ENCODE measurements around the gene ZNF511. TPM values are rescaled to one million over a fixed set of nuclear protein-coding genes. Genes with fewer than 3 reads are reported as not detected.

The ZNF511 gene
- total RNA-seq, 1 experiment from 2014 or later: 89.4 TPM

GRCh38 chr10:133347710-133348517 is 39.2 kb downstream of the ZNF511 start:
- H3K4me2 ChIP-seq (ENCODE audit: insufficient read depth, insufficient read length, low read length): no peak overlapping the region
- no peak overlapping the region for H4K5ac ChIP-seq (ENCODE audit: insufficient read length, low read depth, low read length)
- Mint-ChIP-seq H3K27ac (no peak overlapping the region), H3K4me1 (peaks cover 11 to 35% of the 10 kb centered on the region in 2 experiments), H3K9me3 (no peaks in the 10 kb centered on the region; a peak in 1 of 5 replicates), H3K4me3 (no peak overlapping the region), H3K27me3 (ENCODE audit: low read depth) (peaks cover 25% of the 10 kb centered on the region), H3K36me3 (ENCODE audit: insufficient read depth in 1 of 3, low read depth in 3 of 3) (no peaks in the 10 kb centered on the region; a peak in 1 of 7 replicates)
- no peak overlapping the region for H2BK5ac ChIP-seq (ENCODE audit: insufficient read length, low read length)
- H3K23ac ChIP-seq (ENCODE audit: insufficient read length, low read depth, low read length): no peak overlapping the region
- H3K27ac ChIP-seq (ENCODE audit: insufficient read length, low read depth, low read length): no peak overlapping the region
- no peak overlapping the region for H3K56ac ChIP-seq (ENCODE audit: insufficient read length, low read depth, low read length)
- no peak overlapping the region for H3K4ac ChIP-seq (ENCODE audit: low read depth, low read length)
- no peak for DNase-seq
- H2BK12ac ChIP-seq (ENCODE audit: insufficient read length, low read depth, low read length): no peak overlapping the region
- no peaks in the 10 kb centered on the region for H4K20me1 ChIP-seq (ENCODE audit: control insufficient read depth, insufficient read depth, insufficient read length)
- H3K9ac ChIP-seq (ENCODE audit: extremely low read depth, insufficient read length, low read length): no peak overlapping the region
- H3K9me3 ChIP-seq (ENCODE audit: control insufficient read depth, low read depth, low read length): no peaks in the 10 kb centered on the region
- H3K23me2 ChIP-seq (ENCODE audit: insufficient read length, low read depth, low read length, poor library complexity, severe bottlenecking): no peaks in the 10 kb centered on the region
- no peaks in the 10 kb centered on the region for H3K79me1 ChIP-seq (ENCODE audit: insufficient read depth, low read depth, low read length, poor library complexity, severe bottlenecking)
- no peak overlapping the region for H2AFZ ChIP-seq (ENCODE audit: low read length)
- H2AK5ac ChIP-seq (ENCODE audit: insufficient read length, low read length): no peak overlapping the region
- no peaks in the 10 kb centered on the region; the same call in 1 of the 2 replicates for H3K27me3 ChIP-seq (ENCODE audit: insufficient read depth, low read length)
- H3K4me1 ChIP-seq (ENCODE audit: insufficient read depth, low read length): peaks cover 2% of the 10 kb centered on the region; the same call in 1 of the 2 replicates
- TF ChIP-seq, protein P1, sequence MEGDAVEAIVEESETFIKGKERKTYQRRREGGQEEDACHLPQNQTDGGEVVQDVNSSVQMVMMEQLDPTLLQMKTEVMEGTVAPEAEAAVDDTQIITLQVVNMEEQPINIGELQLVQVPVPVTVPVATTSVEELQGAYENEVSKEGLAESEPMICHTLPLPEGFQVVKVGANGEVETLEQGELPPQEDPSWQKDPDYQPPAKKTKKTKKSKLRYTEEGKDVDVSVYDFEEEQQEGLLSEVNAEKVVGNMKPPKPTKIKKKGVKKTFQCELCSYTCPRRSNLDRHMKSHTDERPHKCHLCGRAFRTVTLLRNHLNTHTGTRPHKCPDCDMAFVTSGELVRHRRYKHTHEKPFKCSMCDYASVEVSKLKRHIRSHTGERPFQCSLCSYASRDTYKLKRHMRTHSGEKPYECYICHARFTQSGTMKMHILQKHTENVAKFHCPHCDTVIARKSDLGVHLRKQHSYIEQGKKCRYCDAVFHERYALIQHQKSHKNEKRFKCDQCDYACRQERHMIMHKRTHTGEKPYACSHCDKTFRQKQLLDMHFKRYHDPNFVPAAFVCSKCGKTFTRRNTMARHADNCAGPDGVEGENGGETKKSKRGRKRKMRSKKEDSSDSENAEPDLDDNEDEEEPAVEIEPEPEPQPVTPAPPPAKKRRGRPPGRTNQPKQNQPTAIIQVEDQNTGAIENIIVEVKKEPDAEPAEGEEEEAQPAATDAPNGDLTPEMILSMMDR (conservative IDR thresholded peaks at IDR 0.05): no peak
- no peak overlapping the region for H2BK20ac ChIP-seq (ENCODE audit: low read depth, low read length, poor library complexity, severe bottlenecking)
- no peak overlapping the region for H3K18ac ChIP-seq (ENCODE audit: insufficient read length, low read depth, low read length)
- no peak overlapping the region for H3T11ph ChIP-seq (ENCODE audit: low read length)
- no peak overlapping the region for H4K91ac ChIP-seq (ENCODE audit: insufficient read length, low read depth, low read length)
- no peak overlapping the region for H4K8ac ChIP-seq (replicated peaks; ENCODE audit: insufficient read length, low read depth, low read length)
- H3K79me2 ChIP-seq (ENCODE audit: insufficient read depth, low read length): no peaks in the 10 kb centered on the region
- H2BK120ac ChIP-seq (ENCODE audit: low read depth, low read length, poor library complexity, severe bottlenecking): no peak overlapping the region
- WGBS (ENCODE audit: extremely low coverage, insufficient read length, low lambda C conversion rate): no CpG with 5 or more reads among the region's 16 CpGs
- H3K14ac ChIP-seq (ENCODE audit: insufficient read depth, low read length): no peak overlapping the region
- H2BK15ac ChIP-seq (ENCODE audit: low read depth, low read length): no peak overlapping the region
